Stimulated activated CD4-positive, alpha-beta T cell treated with anti-CD3 and anti-CD28 coated beads, Interleukin-15, amount 100 ng/mL, for 48 hours (primary cell): ENCODE measurements around the gene RELB.
"Not testable (repeated sequence)": the region's sequence is repeated elsewhere in the genome, so short reads cannot be mapped to it uniquely, and the experiment has no call there.

ENCODE experiments used
- DNase-seq, 2 donors: peaks; one replicate each; pipeline ENCODE4 v3.0.0-alpha.2; 2020; ENCODE audit warnings: low read depth in 2 of 2

Gene RELB, protein sequence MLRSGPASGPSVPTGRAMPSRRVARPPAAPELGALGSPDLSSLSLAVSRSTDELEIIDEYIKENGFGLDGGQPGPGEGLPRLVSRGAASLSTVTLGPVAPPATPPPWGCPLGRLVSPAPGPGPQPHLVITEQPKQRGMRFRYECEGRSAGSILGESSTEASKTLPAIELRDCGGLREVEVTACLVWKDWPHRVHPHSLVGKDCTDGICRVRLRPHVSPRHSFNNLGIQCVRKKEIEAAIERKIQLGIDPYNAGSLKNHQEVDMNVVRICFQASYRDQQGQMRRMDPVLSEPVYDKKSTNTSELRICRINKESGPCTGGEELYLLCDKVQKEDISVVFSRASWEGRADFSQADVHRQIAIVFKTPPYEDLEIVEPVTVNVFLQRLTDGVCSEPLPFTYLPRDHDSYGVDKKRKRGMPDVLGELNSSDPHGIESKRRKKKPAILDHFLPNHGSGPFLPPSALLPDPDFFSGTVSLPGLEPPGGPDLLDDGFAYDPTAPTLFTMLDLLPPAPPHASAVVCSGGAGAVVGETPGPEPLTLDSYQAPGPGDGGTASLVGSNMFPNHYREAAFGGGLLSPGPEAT

DNA sequence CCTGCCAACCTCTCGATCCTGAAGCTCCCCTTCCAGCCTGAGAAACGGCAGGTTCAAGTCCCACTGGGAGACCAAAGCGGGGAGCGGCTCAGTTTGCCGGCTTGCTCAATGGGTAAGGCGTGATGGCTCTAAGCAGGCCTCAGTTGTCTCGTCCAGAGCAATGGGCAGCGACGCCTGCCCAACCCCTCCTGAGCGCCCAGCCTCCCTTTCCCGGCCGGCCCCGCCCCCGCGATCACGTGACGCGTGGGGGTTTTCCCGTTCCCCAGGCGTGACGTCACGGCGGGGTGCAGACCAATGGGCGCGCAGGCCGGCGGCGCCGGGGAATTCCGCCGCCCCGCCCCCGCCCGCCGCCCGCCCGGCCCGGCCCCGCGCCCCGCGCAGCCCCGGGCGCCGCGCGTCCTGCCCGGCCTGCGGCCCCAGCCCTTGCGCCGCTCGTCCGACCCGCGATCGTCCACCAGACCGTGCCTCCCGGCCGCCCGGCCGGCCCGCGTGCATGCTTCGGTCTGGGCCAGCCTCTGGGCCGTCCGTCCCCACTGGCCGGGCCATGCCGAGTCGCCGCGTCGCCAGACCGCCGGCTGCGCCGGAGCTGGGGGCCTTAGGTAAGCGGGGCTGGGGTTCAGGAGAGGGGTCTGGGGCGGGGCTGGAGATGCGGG is at the start of gene RELB:
Gene RELB (plus strand): TSS at position 378 of the 653 bp plus-strand sequence. CDS start 116 bp downstream, at position 494.
- DNase-seq: peak; percentile 91 to 96

DNA sequence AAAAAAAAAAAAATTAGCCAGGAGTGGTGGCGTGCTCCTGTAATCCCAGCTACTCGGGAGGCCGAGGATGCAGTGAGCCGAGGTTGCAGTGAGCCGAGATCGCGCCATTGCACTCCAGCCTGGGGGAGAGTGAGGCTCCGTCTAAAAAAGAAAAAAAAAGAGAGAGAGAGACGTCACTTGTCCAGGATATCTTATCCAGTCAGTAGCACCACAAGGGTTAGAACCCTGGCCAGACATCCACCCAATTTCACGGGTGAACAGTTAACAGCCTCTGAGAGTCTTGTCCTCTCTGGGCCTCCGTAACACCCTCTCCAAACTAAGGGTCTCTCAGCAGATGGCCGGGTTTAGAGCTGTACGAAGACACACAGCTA is 47.0 kb upstream of the RELB start:
- no peak for DNase-seq

DNA sequence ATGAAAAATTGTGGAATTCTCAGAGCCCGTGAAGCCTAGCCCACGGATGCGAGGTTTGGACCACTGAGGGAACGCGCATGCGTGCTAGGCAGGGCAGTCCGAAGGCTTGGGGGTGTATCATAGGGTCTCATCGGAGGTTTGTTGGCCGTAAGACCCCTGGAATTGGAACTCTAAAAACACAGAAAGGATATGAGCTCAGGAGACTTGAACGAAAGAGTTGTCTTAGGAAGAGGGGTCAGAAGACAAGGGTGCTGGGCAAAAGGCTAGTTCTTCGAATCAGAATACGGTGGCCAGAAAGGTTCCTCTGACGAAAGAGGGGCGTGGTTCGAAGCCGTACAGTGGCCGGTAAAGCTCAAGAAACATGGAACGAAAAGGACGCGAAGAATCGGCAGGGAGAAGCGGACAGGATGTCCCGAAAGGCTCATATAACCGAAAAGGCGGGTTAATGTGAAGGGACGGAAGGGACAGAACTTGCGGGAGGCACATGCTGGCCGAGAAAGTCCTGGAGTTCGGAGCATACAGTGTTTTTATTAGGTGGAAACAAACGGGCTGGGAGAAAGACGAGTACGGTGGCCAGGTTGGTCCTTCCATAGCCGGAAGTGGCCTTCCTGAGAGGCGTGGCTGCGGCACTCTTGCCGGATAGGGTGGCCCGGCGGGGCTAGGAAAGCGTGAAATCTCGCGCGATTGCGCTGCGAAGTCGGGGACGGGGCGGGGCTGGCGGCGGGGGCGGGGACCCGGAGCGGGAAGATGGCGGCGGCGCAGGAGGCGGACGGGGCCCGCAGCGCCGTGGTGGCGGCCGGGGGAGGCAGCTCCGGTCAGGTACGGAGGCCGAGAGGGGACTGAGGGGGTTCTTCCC is 46.4 kb upstream of the RELB start, which contains the start of gene CLPTM1:
Gene CLPTM1 (plus strand): TSS at position 732 of the 856 bp plus-strand sequence. CDS start 16 bp downstream, at position 748.
- peak; percentile 95 to 96 for DNase-seq

DNA sequence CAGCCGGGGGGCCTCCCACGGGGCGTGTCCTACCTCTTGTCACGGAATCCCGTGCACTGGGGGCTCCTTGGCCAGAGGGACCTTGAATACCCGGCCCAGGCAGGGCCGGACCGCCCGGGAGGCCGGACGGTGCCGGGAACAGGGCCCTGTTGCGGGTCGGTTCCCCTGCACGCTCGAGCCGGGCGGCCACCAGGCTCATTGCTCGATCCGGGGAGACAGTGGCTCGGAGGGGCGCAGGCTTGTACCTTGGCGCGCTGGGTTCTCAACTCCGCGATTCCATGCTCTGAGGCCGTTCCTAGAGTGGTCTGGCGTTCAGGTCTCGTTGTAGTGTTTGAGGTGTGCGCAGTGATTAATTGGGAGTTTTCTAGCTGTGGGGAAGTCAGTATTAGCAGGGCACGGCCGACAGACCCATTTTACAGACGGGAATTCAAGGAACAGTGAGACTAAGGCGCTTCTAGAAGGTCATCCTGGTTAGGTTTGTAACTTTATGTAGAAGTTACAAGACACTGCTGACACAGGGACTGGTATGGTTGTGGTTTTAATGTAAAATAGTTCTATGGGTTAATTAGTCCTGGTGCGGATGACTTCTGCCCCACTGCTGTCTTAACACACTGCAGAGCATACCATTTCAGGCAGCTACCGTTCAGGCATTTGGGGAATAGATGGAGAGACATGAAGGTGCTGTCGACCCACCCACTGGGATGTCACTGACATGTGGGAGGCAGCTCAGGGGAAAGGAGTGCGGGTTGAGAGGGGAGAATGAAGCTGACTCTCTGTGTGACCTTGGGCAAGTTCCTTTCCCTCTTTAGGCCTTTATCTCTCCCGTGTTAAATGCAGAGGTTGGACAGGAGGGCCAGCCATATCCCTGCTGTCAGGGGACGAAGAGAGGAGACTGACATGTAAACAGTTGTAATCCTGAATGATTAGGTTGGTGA is 45.5 kb upstream of the RELB start:
- DNase-seq: no peak

DNA sequence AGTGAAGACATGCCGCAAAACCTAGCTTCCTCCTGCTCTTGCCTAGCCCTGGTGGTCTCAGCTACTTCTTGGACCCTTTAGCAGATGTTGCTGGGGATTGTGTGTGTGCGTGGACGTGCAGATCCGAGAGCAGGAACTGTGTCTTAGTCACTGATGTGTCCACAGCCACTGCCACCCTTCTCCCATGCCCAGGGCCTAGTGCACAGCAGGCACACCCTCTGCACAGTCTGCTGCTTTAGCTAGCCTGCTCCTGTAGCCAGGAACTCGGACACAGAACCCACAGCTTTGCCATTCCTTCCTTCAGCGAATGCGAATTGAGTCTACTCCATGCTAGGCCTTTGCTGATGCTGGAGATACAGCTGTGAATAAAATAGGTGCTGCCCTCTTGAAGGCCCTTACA is 43.7 kb upstream of the RELB start:
- DNase-seq: no peak

DNA sequence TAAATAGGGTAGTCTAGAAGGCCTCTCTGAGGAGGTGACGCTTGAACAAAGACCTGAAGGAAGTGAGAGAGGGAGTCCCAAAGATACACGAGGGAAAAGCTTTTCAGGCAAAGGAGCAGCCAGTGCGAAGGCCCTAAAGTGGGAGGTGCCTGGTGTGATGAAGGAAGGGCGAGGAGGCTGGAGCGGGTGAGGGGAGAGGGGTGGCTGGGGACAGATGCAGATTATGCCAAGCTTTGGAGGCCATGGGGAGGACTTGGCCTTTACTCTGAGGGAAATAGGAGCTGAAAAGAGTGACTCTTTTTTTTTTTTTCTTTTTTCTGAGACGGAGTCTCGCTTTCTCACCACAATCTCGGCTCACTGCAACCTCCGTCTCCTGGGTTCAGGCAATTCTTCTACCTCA is 43.2 kb upstream of the RELB start:
- no peak for DNase-seq

DNA sequence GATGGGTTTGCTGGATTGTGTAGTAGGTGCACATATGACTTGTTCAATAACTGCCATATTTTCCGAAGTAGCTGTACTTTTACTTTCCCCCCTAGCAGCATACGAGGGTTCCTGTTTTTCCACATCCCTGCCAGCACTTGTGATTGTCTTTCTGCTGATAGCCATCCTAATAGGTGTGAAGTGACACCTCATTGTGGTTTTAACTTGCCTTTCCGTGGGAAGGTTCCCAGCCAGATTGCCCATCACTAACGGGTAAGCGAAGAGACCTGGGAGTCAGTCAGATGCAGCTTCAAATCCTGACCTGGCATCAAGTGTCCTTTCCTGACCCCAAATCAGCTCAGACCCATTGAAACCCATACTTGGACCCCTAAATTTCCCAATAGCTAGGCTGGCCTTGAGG is 41.6 kb upstream of the RELB start:
- DNase-seq: no peak

DNA sequence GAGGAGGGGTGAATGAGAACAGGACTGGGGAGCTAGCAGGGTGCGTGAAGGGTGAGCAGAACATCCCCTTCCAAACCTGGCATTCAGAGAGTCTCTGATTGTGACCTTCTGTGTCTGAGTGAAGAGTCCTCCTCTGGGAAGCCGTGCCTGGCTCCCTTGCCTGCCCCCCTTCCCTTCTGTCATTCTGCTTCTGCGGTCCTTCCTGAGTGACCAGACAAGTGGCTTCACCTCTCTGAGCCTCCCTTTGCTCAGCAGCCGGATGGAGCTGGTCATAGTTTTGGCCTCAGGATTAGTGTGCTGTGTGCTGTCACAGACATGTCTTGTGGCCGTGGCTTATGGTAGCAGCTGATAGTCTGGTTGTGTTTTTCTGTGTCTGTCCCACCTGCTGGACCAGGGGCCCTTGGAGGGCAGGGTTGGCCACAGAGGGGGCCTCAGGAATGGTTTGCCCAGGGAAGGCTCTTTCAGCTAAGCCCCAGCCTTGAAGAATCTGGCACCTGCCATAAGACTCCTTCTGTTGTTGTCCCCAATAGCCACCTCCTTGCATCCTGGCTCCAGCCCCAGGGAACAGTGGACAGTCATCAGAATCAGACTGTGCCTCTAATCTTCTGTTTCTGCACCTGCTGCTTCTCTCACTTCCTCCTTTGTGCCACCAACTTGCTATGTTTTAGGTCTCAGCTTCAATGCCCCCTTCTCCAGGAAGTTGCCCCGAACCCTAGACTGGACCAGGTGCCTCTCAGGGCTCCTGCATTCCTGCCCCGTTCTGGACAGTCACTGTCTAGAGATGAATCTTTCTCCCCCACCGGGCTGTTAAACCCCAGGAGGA is 40.1 kb upstream of the RELB start:
- no peak for DNase-seq

DNA sequence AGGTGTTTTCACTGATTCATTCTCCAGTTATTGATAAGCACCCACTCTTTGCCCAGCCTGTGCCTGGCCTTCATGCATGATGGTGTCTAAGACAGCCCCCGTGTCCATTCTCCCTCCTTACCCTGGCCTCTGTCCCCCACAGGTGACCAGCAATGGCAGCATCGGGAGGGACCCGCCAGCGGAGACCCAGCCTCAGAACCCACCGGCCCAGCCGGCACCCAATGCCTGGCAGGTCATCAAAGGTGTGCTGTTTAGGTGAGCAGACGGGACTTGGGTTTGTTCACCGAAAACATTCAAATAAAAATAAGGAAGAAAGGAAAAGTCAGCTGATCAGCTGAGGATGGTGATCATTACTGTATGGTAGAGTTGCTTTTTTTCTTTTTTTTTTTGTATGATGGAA is 39.4 kb upstream of the RELB start:
- DNase-seq: no peak

DNA sequence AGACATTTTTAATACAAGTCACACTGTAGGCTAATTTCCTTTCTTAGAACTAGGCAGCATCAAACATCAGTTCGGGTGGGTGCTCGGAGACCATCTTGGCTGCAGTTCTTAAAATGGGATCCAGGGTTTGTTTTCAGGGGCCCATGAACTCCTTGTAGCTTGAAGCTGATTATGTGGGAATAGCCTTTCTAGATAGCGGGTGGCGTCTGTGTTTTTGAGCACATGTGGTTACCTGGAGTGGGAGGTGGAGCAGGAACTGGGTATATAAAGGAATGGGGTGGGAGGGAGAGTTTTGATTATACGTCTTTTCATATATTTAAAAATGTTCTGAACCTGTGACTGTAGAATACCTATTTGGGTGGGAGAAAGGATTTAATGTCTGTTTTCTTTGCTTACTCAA is 33.1 kb upstream of the RELB start:
- no peak for DNase-seq

DNA sequence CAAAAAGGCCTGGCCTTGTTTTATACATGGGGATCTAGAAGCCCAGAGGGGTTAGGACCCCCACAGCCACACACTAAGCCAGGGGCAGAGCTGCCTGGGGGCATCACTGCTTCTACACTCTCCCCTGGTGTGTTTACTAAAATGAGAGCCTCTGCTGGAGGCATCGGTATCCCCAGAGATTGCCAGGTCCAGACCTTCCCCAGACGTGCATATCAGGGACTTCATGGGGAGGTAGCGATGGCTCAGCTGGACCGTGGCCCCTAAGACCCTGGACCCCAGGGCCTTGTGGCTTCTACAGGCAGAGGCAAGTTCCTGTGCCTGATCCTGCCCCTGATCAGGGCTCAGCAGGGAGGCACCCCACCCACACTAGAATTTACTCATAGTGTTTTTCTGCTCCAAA is 32.6 kb upstream of the RELB start:
- DNase-seq: no peak

DNA sequence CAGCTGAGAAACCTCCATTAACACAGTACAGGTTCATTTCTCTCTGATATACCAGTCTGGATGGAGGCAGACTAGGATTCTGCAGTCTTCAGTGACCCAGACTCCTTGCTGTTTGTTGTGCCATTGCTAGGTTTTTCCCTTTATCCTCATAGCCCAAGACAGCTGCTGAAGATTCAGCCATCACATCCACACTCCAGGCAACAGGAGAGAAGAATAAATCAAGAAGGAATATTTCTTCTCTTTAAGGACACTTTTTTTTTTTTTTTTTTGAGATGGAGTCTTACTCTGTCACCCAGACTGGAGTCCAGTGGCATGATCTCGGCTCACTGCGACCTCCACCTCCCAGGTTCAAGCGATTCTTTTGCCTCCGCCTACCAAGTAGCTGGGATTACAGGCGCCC is 31.8 kb upstream of the RELB start:
- DNase-seq: no peak

DNA sequence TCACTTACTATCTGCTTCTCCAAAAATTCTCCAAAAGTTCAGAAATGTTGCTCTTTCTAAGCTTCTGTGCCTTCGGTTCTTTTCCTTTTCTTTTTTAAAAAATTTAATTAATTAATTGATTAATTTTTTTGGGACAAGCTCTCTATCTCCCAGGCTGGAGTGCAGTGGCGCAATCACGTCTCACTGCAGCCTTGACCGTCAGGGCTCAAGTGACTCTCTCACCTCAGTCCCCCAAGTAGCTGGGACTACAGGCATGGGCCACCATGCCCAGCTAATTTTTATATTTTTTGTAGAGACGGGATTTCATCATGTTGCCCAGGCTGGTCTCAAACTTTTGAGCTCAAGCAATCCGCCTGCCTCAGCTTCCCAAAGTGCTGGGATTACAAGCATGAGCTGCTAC is 29.8 kb upstream of the RELB start:
- not testable (repeated sequence) for DNase-seq

DNA sequence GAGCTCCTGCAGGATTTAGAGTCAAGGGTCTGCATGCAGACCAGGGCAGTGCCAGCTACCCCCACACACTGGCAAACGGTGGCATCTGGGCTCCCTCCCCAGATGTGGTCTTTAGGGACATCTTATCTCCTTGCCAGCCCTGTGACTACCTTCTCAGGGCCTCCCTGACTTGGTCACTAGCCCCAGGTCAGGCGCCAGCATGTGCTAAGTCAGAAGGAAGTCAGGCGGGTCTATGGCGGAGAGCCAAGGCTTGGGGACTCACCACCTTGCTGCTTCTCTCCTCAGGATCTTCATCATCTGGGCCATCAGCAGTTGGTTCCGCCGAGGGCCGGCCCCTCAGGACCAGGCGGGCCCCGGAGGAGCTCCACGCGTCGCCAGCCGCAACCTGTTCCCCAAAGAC is 28.5 kb upstream of the RELB start:
- no peak for DNase-seq

DNA sequence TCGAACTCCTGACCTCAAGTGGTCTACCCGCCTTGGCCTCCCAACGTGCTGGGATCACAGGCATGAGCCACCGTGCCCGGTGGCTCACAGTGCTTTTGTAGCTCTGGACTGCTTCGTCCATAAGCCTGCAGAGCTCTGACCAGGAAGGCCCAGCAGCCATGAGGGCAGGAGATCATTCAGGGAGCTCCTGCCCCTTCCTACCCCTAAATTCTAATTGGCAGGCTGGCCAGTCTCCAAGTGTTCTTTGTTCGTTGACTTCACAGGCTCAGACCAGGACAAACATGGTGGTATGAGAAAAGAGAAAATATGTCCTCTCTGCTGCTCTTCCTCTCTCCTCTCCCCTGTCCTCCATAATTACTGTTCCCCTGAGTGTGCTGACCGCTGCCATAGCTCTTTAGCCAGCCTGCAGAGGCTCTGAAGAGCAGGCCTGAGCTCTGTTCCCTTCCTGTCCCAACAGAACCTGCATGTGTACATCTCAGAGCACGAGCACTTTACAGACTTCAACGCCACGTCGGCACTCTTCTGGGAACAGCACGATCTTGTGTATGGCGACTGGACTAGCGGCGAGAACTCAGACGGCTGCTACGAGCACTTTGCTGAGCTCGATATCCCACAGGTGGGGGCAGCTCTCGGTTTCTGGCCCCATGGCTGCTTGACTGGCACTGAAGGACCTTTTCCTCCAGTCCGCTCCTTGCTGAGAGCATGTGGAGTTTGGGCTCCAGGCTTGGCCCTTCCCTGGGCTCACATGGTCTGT is 27.1 kb upstream of the RELB start:
- no peak for DNase-seq

DNA sequence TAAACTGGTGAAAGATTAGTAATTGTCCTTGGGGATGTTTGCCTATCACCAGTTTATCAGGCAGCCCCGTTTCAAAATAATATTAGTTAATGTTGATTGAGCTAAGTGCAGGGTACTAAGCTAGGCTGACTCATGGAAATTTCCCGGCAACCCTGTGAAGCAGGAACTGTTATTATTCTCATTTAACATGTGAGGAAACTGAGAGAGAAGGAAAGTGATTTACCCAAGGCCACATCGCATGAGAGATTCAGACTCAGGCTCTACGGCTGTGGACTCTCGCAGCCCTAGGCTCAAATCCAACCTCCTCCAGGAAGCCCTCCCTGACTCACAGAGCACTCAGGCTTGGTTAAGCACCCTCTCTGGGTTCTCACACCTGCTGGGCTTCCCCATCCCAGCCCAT is 26.4 kb upstream of the RELB start:
- no peak for DNase-seq

DNA sequence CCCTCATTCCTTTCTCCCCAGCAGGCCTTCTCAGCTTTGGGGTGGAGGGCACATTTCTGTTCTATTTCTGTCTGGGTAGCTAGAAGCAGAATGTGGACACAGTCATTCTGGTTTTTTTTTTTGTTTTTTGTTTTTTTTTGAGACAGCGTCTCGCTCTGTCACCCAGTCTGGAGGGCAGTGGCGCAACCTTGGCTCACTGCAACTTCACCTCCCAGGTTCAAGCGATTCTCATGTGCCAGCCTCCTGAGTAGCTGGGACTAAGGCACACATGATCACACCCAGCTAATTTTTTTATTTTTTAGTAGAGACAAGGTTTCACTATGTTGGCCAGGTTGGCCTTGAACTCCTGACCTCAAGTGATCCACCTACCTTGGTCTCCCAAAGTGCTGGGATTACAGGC is 25.8 kb upstream of the RELB start:
- DNase-seq: no peak

DNA sequence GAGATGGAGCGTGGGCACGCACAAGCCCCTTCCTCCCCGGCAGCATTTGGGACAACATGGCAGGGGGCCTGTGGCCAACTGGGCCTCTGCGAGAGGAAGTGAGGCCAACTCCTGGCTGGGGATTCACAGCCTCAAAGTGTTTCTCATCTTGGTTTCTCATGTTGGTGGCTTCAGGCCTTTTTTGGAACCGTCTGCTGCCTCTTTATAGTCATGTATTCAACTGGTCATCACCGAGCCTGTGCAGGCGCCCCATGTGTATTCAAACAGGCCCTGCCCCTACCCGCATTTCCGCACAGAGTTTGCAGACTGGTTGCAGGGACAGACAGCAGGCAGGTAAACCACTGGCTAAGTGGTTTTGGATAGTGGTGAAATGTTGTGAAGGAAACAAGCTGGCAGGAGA is 17.3 kb upstream of the RELB start:
- no peak for DNase-seq

DNA sequence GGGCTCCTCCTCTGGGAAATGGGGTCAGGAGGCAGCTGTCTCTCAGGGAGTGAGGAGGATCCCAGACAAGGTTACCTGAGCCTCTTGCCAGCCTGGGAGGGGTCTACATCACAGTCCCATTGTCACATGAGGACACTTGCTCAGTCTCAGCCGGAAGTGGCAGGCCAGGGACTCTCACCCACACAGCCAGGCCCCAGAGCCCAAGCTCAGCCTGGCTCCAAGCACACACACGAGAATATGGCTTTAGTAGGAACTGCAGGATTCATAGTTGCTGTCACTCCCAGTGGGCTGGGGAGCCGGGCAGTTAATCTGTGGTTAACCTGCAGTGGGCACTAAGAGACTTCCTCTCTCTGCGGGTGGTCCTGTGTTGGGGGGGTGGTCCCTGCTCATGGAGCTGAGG is 15.8 kb upstream of the RELB start:
- DNase-seq: no peak
